Endothelial cell (in vitro differentiated cells): ENCODE measurements around the gene CHRNB2. TPM values are rescaled to one million over a fixed set of nuclear protein-coding genes. Genes with fewer than 3 reads are reported as not detected.

Experiments used
- DNase-seq: peaks from one replicate; pipeline ENCODE4 v3.0.0; 2021; ENCODE audit warnings: low spot score
- H3K27ac Mint-ChIP-seq: one replicate; pipeline ENCODE4 v1.8.0; 2021; ENCODE audit warnings: mixed read lengths, inconsistent platforms; ENCODE audit not compliant: unreplicated experiment
- H3K27me3 Mint-ChIP-seq: one replicate; pipeline ENCODE4 v1.8.0; 2021; ENCODE audit warnings: mild to moderate bottlenecking, moderate library complexity, mixed read lengths, inconsistent platforms; ENCODE audit not compliant: unreplicated experiment
- H3K36me3 Mint-ChIP-seq: one replicate; pipeline ENCODE4 v1.8.0; 2021; ENCODE audit warnings: mild to moderate bottlenecking, low read depth, mixed read lengths, inconsistent platforms; ENCODE audit not compliant: unreplicated experiment
- H3K4me1 Mint-ChIP-seq: one replicate; pipeline ENCODE4 v1.8.0; 2021; ENCODE audit warnings: mild to moderate bottlenecking, mixed read lengths, inconsistent platforms; ENCODE audit not compliant: unreplicated experiment
- H3K4me3 Mint-ChIP-seq: one replicate; pipeline ENCODE4 v1.8.0; 2021; ENCODE audit warnings: mild to moderate bottlenecking, mixed read lengths, inconsistent platforms; ENCODE audit not compliant: unreplicated experiment
- H3K9me3 Mint-ChIP-seq: one replicate; pipeline ENCODE4 v1.8.0; 2021; ENCODE audit warnings: mixed read lengths, inconsistent platforms; ENCODE audit not compliant: unreplicated experiment
- total RNA-seq: library from RNA; stranded (reverse); fragmentation: NEBNext Ultra II Directional; extraction: Animal tissue kit (Norgen Biotek cat#: 25700); gene quantifications from one replicate; pipeline ENCODE4 v1.2.1, GENCODE V29; 2021; ENCODE audit not compliant: unreplicated experiment
- TF ChIP-seq, protein P1 (sequence below): fragments of 200-600 bp; sonication (generic); IDR thresholded peaks from one replicate; pipeline ENCODE4 v1.5.0; 2021; ENCODE audit warnings: antibody characterized with exemption; ENCODE audit not compliant: unreplicated experiment

Gene CHRNB2
- total RNA-seq, 1 donor from 2014 or later, result 0.44 TPM

DNA sequence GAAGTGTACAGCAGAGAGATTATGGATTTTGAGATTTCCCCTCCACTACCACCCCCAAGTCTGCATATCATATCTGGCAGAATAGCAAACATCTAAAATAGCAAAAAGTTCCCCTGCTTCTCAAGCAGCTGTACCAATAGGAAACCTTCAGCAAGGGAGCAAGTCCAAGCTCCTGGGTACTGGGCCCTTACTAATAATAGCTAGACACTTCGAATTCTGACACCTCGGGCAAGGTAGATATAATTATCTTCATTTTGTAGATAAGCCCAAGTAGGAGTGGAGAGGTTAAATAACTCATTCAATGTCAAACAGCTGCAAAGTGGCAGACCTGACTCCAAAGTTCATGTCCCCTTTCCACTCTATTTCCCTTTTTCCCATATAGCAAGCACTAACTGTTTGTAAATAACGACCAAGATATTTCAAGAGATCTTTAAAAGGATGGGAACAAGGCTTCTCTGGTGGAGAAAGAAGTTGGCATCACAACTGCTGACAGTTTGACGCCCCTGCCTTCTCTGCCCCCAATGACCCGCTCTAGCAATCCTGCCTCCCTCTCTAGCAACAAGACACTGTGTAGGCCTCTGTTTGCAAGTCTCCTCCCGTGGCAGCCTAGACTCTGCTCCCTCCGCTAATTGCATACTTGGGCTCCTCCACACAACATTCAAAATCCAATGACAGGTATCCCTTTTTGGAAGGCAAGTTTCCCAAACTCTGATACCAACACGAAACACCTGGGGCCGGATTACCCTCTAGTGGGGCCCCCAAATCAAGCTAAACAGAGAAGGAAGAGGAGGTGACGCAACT lies 59.1 kb downstream of the CHRNB2 start:
- peak overlapping the region; percentile 95 for H3K4me3 Mint-ChIP-seq
- H3K36me3 Mint-ChIP-seq, result peaks cover 3% of the 10 kb centered on the region
- peaks cover 2% of the 10 kb centered on the region for H3K27me3 Mint-ChIP-seq
- DNase-seq, result no peak
- peaks cover 16% of the 10 kb centered on the region for H3K4me1 Mint-ChIP-seq
- TF ChIP-seq, protein P1, sequence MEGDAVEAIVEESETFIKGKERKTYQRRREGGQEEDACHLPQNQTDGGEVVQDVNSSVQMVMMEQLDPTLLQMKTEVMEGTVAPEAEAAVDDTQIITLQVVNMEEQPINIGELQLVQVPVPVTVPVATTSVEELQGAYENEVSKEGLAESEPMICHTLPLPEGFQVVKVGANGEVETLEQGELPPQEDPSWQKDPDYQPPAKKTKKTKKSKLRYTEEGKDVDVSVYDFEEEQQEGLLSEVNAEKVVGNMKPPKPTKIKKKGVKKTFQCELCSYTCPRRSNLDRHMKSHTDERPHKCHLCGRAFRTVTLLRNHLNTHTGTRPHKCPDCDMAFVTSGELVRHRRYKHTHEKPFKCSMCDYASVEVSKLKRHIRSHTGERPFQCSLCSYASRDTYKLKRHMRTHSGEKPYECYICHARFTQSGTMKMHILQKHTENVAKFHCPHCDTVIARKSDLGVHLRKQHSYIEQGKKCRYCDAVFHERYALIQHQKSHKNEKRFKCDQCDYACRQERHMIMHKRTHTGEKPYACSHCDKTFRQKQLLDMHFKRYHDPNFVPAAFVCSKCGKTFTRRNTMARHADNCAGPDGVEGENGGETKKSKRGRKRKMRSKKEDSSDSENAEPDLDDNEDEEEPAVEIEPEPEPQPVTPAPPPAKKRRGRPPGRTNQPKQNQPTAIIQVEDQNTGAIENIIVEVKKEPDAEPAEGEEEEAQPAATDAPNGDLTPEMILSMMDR, result no peak
- peak overlapping the region; percentile 92 for H3K27ac Mint-ChIP-seq
- H3K9me3 Mint-ChIP-seq, result no peaks in the 10 kb centered on the region

DNA sequence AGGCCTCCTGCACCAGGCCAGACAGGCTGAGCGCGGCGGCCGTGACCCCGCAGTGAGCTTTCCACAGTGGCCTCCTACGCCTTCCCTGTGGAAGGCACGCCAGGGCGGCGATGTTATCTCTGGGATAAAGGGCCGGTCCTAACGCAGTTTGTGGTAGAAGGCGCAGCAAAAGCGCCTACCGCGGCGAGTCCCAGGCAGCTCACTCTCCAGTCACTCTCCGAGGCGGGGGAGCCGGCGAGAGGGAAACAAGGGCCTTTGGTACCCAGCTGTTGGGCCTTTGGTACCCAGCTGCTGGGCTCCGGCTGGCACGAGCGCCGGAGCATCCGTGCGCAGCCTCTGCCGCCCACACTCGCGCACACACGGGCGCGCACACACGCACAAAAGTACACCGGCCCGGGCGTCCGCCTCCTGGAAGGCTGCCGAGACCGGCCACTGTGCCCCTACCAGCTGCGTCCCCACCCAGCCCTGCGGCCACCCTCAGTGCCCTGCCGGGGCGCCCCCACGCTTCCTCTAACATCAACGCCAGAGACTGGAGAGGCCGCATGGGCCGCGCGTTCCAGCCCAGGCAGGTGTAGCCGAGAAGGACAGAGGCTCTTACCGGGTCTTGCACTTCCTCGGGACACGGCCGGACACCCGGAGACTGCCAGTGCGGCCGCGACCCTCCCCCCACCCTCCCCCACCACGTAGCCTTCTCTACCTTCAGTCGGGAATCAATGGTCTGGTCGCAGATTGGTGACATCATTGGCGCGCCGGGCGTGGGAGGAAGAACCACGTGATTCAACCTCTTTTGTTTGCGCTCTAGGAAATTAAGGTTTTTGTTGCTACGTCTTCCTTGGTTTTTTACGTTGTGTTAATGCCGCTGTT lies 59.9 kb downstream of the CHRNB2 start:
- Mint-ChIP-seq H3K27me3 (peaks cover 2% of the 10 kb centered on the region), H3K4me1 (peaks cover 16% of the 10 kb centered on the region), H3K9me3 (no peaks in the 10 kb centered on the region), H3K4me3 (peak overlapping the region; percentile 95), H3K36me3 (peaks cover 3% of the 10 kb centered on the region), H3K27ac (peak overlapping the region; percentile 99)
- TF ChIP-seq, protein P1, result no peak
- peak; percentile 86 for DNase-seq

DNA sequence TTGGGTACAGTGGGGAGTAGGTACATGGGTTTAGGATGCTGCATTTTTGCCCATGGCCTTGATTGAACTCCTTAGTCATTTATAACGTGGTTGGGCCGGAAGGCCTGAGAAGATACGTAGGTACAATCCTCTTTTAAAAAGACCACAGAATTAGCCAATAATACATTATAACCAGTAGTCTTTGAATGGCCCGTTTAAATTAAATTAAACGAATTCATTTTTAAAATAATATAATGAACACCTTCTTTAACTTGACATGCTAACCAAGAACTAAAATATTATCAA lies 60.5 kb downstream of the CHRNB2 start:
- DNase-seq, result no peak
- TF ChIP-seq, protein P1, result no peak
- peaks cover 3% of the 10 kb centered on the region for H3K36me3 Mint-ChIP-seq
- peaks cover 2% of the 10 kb centered on the region for H3K27me3 Mint-ChIP-seq
- H3K27ac Mint-ChIP-seq, result peak overlapping the region; percentile 99
- no peaks in the 10 kb centered on the region for H3K9me3 Mint-ChIP-seq
- peaks cover 16% of the 10 kb centered on the region for H3K4me1 Mint-ChIP-seq
- H3K4me3 Mint-ChIP-seq, result peak overlapping the region; percentile 95

DNA sequence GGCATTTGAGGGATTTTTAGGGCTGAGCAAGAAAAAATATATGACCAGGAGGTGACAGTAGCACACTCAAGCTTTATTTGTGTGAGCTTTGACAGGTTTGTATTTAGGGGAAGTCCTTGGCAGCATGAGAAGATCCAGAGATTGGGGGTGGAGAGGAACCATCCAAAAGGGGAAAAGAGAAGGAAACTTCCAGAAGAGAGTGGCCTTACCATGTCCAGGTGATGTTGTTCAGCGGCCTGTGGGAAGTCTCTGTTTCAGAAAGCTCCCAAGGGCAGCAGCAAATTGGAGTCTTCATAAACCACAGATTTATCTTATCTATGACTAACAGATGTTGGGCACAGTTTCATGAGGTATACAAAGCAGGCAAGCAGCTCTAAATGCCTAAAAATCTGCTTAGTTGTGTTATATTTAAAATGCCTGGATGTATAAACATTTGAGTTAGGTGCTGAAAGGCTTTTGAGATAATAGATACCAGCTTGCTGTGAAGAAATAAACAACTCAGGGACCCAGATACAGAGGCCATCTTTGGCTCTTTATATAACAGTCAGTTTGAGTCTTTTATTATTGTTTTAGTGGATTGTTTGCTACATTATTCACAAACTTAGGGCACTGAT lies 61.6 kb downstream of the CHRNB2 start:
- Mint-ChIP-seq H3K9me3 (no peaks in the 10 kb centered on the region), H3K27me3 (peaks cover 2% of the 10 kb centered on the region), H3K4me3 (no peak overlapping the region), H3K36me3 (peaks cover 3% of the 10 kb centered on the region), H3K4me1 (peaks cover 16% of the 10 kb centered on the region), H3K27ac (no peak overlapping the region)
- no peak for DNase-seq
- TF ChIP-seq, protein P1, result no peak

Other genes with a start within 250 kb of the CHRNB2 start
- not detected for gene AQP10, start 246.7 kb upstream of the CHRNB2 start, total RNA-seq
- 58.1 TPM for gene ATP8B2, start 242.3 kb upstream of the CHRNB2 start, total RNA-seq
- gene IL6R, start 162.4 kb upstream of the CHRNB2 start, total RNA-seq, result 1.0 TPM
- 27.8 TPM for gene TDRD10, start 65.6 kb upstream of the CHRNB2 start, total RNA-seq
- 79.3 TPM for gene SHE, start 65.4 kb upstream of the CHRNB2 start, total RNA-seq
- 73.9 TPM for gene UBE2Q1, start 9.1 kb upstream of the CHRNB2 start, total RNA-seq
- gene ADAR, start 40.4 kb downstream of the CHRNB2 start, total RNA-seq, result 156 TPM